ENCODE results near the gene IFI16. TPM values are rescaled to one million over a fixed set of nuclear protein-coding genes. Genes with fewer than 3 reads are reported as not detected.

Gene IFI16
- total RNA-seq, 1 experiment from 2014 or later: 2.9 TPM

- Histone ChIP-seq H4K91ac (ENCODE audit: insufficient read length, low read depth, low read length) (no peak overlapping the region), H3K18ac (ENCODE audit: insufficient read length, low read depth, low read length) (no peak overlapping the region), H3K23me2 (ENCODE audit: insufficient read length, low read depth, low read length, poor library complexity, severe bottlenecking) (no peaks in the 10 kb centered on the region), H3K79me2 (ENCODE audit: insufficient read depth, low read length) (no peaks in the 10 kb centered on the region), H3K9me3 (ENCODE audit: control insufficient read depth, low read depth, low read length) (no peaks in the 10 kb centered on the region), H3K4me2 (ENCODE audit: insufficient read depth, insufficient read length, low read length) (no peak overlapping the region), H3T11ph (ENCODE audit: low read length) (no peak overlapping the region), H3K27me3 (ENCODE audit: insufficient read depth, low read length) (no peaks in the 10 kb centered on the region), H2AK5ac (ENCODE audit: insufficient read length, low read length) (no peak overlapping the region), H4K5ac (ENCODE audit: insufficient read length, low read depth, low read length) (no peak overlapping the region), H3K23ac (ENCODE audit: insufficient read length, low read depth, low read length) (no peak overlapping the region), H3K56ac (ENCODE audit: insufficient read length, low read depth, low read length) (no peak overlapping the region), H2AFZ (ENCODE audit: low read length) (no peak overlapping the region), H3K27ac (ENCODE audit: insufficient read length, low read depth, low read length) (no peak overlapping the region), H3K79me1 (ENCODE audit: insufficient read depth, low read depth, low read length, poor library complexity, severe bottlenecking) (no peaks in the 10 kb centered on the region), H2BK5ac (ENCODE audit: insufficient read length, low read length) (no peak overlapping the region), H3K9ac (ENCODE audit: extremely low read depth, insufficient read length, low read length) (no peak overlapping the region), H2BK15ac (ENCODE audit: low read depth, low read length) (no peak overlapping the region; the same call in 1 of the 2 replicates), H3K14ac (ENCODE audit: insufficient read depth, low read length) (no peak overlapping the region), H2BK12ac (ENCODE audit: insufficient read length, low read depth, low read length) (no peak overlapping the region), H4K8ac (replicated peaks; ENCODE audit: insufficient read length, low read depth, low read length) (no peak overlapping the region), H2BK20ac (ENCODE audit: low read depth, low read length, poor library complexity, severe bottlenecking) (no peak overlapping the region), H4K20me1 (ENCODE audit: control insufficient read depth, insufficient read depth, insufficient read length) (no peaks in the 10 kb centered on the region), H3K4ac (ENCODE audit: low read depth, low read length) (no peak overlapping the region), H3K4me1 (ENCODE audit: insufficient read depth, low read length) (no peaks in the 10 kb centered on the region), H2BK120ac (ENCODE audit: low read depth, low read length, poor library complexity, severe bottlenecking) (no peak overlapping the region)
- H3K27ac Mint-ChIP-seq: no peak overlapping the region
- WGBS (ENCODE audit: extremely low coverage, insufficient read length, low lambda C conversion rate): no CpG with 5 or more reads among the region's 1 CpG
- no peak overlapping the region for H3K4me3 Mint-ChIP-seq
- H3K36me3 Mint-ChIP-seq (ENCODE audit: insufficient read depth in 1 of 3, low read depth in 3 of 3): no peaks in the 10 kb centered on the region
- TF ChIP-seq, protein P1, sequence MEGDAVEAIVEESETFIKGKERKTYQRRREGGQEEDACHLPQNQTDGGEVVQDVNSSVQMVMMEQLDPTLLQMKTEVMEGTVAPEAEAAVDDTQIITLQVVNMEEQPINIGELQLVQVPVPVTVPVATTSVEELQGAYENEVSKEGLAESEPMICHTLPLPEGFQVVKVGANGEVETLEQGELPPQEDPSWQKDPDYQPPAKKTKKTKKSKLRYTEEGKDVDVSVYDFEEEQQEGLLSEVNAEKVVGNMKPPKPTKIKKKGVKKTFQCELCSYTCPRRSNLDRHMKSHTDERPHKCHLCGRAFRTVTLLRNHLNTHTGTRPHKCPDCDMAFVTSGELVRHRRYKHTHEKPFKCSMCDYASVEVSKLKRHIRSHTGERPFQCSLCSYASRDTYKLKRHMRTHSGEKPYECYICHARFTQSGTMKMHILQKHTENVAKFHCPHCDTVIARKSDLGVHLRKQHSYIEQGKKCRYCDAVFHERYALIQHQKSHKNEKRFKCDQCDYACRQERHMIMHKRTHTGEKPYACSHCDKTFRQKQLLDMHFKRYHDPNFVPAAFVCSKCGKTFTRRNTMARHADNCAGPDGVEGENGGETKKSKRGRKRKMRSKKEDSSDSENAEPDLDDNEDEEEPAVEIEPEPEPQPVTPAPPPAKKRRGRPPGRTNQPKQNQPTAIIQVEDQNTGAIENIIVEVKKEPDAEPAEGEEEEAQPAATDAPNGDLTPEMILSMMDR (conservative IDR thresholded peaks at IDR 0.05): no peak
- peaks cover 0 to 4% of the 10 kb centered on the region in 2 experiments; a peak in 2 of 5 replicates for H3K9me3 Mint-ChIP-seq
- no peaks in the 10 kb centered on the region for H3K4me1 Mint-ChIP-seq
- H3K27me3 Mint-ChIP-seq (ENCODE audit: low read depth): no peaks in the 10 kb centered on the region
- DNase-seq: no peak
Measured at GRCh38 chr1:158969855-158970254, 39.9 kb upstream of the IFI16 start.
